HEK293 (cell line): ENCODE measurements around the gene RIC3.

Experiments
- CTCF ChIA-PET: fragments of 350-600 bp; formaldehyde crosslinking; extraction: SDS; loops from one replicate; lab custom pipeline; 2021; ENCODE audit warnings: antibody characterized with exemption; lab: Yijun Ruan, JAX
- POLR2A ChIA-PET: fragments of 300-600 bp; formaldehyde crosslinking; extraction: SDS; loops from one replicate; lab custom pipeline; 2020; ENCODE audit warnings: antibody characterized with exemption, inconsistent platforms; lab: Yijun Ruan, JAX
- H3K27ac ChIP-seq: fragments of 200-500 bp; sonication (Bioruptor generic); 2 replicates; pipeline ENCODE4 v1.5.1; 2014; ENCODE audit warnings: low read depth, low read length, control low read depth, inconsistent platforms; ENCODE audit errors: extremely low read depth
- H3K36me3 ChIP-seq, 2 experiments: fragments of 200-500 bp in 1 of 2; sonication (Bioruptor generic) in 1 of 2; 1 replicate in 1 of 2; 2 replicates in 1 of 2; pipeline ENCODE4 v1.5.1; 2014 to 2017; ENCODE audit warnings: inconsistent platforms in 2 of 2, low read length in 2 of 2; ENCODE audit not compliant: control insufficient read depth in 2 of 2, insufficient read depth in 1 of 2
- H3K4me1 ChIP-seq: fragments of 200-500 bp; sonication (Bioruptor generic); 2 replicates; pipeline ENCODE4 v1.5.1; 2014; ENCODE audit warnings: mild to moderate bottlenecking, low read length, inconsistent platforms; ENCODE audit not compliant: control insufficient read depth, insufficient read depth
- H3K4me3 ChIP-seq: 2 replicates; pipeline ENCODE4 v1.5.1; 2011; ENCODE audit warnings: low read depth, mild to moderate bottlenecking, control low read depth, low read length, moderate library complexity
- H3K9me3 ChIP-seq: fragments of 200-500 bp; sonication (Bioruptor generic); 2 replicates; pipeline ENCODE4 v1.5.1; 2014; ENCODE audit warnings: low read depth, low read length, inconsistent platforms; ENCODE audit not compliant: control insufficient read depth, insufficient read depth
- ATF2 ChIP-seq: fragments of 450-650 bp; formaldehyde crosslinking; IDR thresholded peaks from 2 replicates; pipeline ENCODE4 v1.5.1; 2016; ENCODE audit warnings: missing biosample characterization, missing genetic modification characterization, low read depth
- KLF1 ChIP-seq: fragments of 450-650 bp; formaldehyde crosslinking; IDR thresholded peaks from 2 replicates; pipeline ENCODE4 v1.5.1; 2016; ENCODE audit warnings: missing biosample characterization, missing genetic modification characterization
- KLF10 ChIP-seq: fragments of 450-650 bp; IDR thresholded peaks from 2 replicates; pipeline ENCODE4 v1.5.1; 2018; ENCODE audit warnings: missing biosample characterization, mild to moderate bottlenecking, missing genetic modification characterization
- MEIS1 ChIP-seq: sonication (generic); formaldehyde crosslinking; IDR thresholded peaks from 2 replicates; pipeline ENCODE4 v1.8.1; 2022; ENCODE audit warnings: missing genetic modification reagents, mild to moderate bottlenecking, borderline replicate concordance
- SP7 ChIP-seq: fragments of 450-650 bp; formaldehyde crosslinking; IDR thresholded peaks from 2 replicates; pipeline ENCODE4 v1.5.1; 2016; ENCODE audit warnings: missing biosample characterization, missing genetic modification characterization
- TCF7L2 ChIP-seq: IDR thresholded peaks from 2 replicates; pipeline ENCODE4 v1.6.1; 2011; ENCODE audit warnings: low read depth, mild to moderate bottlenecking, inconsistent platforms, low read length, moderate library complexity, borderline replicate concordance
- ZBTB1 ChIP-seq: fragments of 450-650 bp; formaldehyde crosslinking; IDR thresholded peaks from 2 replicates; pipeline ENCODE4 v1.5.1; 2016; ENCODE audit warnings: missing biosample characterization, missing genetic modification characterization
- ZNF10 ChIP-seq: fragments of 450-650 bp; formaldehyde crosslinking; IDR thresholded peaks from 2 replicates; pipeline ENCODE4 v1.5.1; 2017; ENCODE audit warnings: missing biosample characterization, missing genetic modification characterization
- ZNF133 ChIP-seq: fragments of 450-650 bp; formaldehyde crosslinking; IDR thresholded peaks from 2 replicates; pipeline ENCODE4 v1.5.1; 2016; ENCODE audit warnings: missing biosample characterization, missing genetic modification characterization
- ZNF157 ChIP-seq: fragments of 450-650 bp; formaldehyde crosslinking; IDR thresholded peaks from 2 replicates; pipeline ENCODE4 v1.5.1; 2016; ENCODE audit warnings: missing biosample characterization, missing genetic modification characterization
- ZNF184 ChIP-seq: fragments of 450-650 bp; IDR thresholded peaks from 2 replicates; pipeline ENCODE4 v1.5.1; 2018; ENCODE audit warnings: missing biosample characterization, mild to moderate bottlenecking, missing genetic modification characterization
- ZNF248 ChIP-seq: fragments of 450-650 bp; formaldehyde crosslinking; IDR thresholded peaks from 2 replicates; pipeline ENCODE4 v1.5.1; 2017; ENCODE audit warnings: missing biosample characterization, missing genetic modification characterization
- ZNF280C ChIP-seq: fragments of 450-650 bp; formaldehyde crosslinking; IDR thresholded peaks from 2 replicates; pipeline ENCODE4 v1.5.1; 2016; ENCODE audit warnings: missing biosample characterization, missing genetic modification characterization
- ZNF302 ChIP-seq: fragments of 450-650 bp; formaldehyde crosslinking; IDR thresholded peaks from 2 replicates; pipeline ENCODE4 v1.5.1; 2016; ENCODE audit warnings: missing biosample characterization, missing genetic modification characterization, low read depth
- ZNF366 ChIP-seq: fragments of 450-650 bp; formaldehyde crosslinking; conservative IDR thresholded peaks from 2 replicates; pipeline ENCODE4 v1.5.1; 2016; ENCODE audit warnings: missing biosample characterization, missing genetic modification characterization
- ZNF394 ChIP-seq: fragments of 450-650 bp; formaldehyde crosslinking; IDR thresholded peaks from 2 replicates; pipeline ENCODE4 v1.5.1; 2016; ENCODE audit warnings: missing biosample characterization, missing genetic modification characterization, mild to moderate bottlenecking, moderate library complexity, borderline replicate concordance
- ZNF521 ChIP-seq: fragments of 450-650 bp; formaldehyde crosslinking; IDR thresholded peaks from 2 replicates; pipeline ENCODE4 v1.5.1; 2017; ENCODE audit warnings: missing biosample characterization, mild to moderate bottlenecking, missing genetic modification characterization
- ZNF610 ChIP-seq: fragments of 450-650 bp; formaldehyde crosslinking; IDR thresholded peaks from 2 replicates; pipeline ENCODE4 v1.5.1; 2016; ENCODE audit warnings: missing biosample characterization, missing genetic modification characterization, borderline replicate concordance
- ZNF626 ChIP-seq: fragments of 450-650 bp; sonication (Bioruptor Pico); formaldehyde crosslinking; IDR thresholded peaks from 2 replicates; pipeline ENCODE4 v1.5.1; 2018; ENCODE audit warnings: missing biosample characterization, missing genetic modification characterization, inconsistent platforms
- ZNF639 ChIP-seq: fragments of 450-650 bp; formaldehyde crosslinking; IDR thresholded peaks from 2 replicates; pipeline ENCODE4 v1.5.1; 2016; ENCODE audit warnings: missing biosample characterization, missing genetic modification characterization
- ZNF768 ChIP-seq: fragments of 450-650 bp; formaldehyde crosslinking; IDR thresholded peaks from 2 replicates; pipeline ENCODE4 v1.5.1; 2018; ENCODE audit warnings: missing biosample characterization, mild to moderate bottlenecking, missing genetic modification characterization
- TF ChIP-seq, protein P1 (sequence below): fragments of 450-650 bp; formaldehyde crosslinking; IDR thresholded peaks from 2 replicates; pipeline ENCODE4; 2016; ENCODE audit warnings: missing biosample characterization, missing genetic modification characterization
- TF ChIP-seq, protein P2 (sequence below): fragments of 450-650 bp; formaldehyde crosslinking; IDR thresholded peaks from 2 replicates; pipeline ENCODE4 v1.5.1; 2016; ENCODE audit warnings: missing biosample characterization, missing genetic modification characterization
- TF ChIP-seq, protein P3 (sequence below): fragments of 450-650 bp; formaldehyde crosslinking; IDR thresholded peaks from 2 replicates; pipeline ENCODE4 v1.5.1; 2017; ENCODE audit warnings: missing biosample characterization, missing genetic modification characterization
- TF ChIP-seq, protein P4 (sequence below): IDR thresholded peaks from 2 replicates; pipeline ENCODE4 v1.6.1; 2011; ENCODE audit warnings: mild to moderate bottlenecking, low read depth, low read length, borderline replicate concordance

The RIC3 gene

GRCh38 chr11:8183111-8183510 lies 14.3 kb upstream of the RIC3 start (continued):
- TF ChIP-seq ZNF610 (tag by site-specific recombination) (no peak), ZNF280C (no peak), MEIS1 (CRISPR knock-in tag) (no peak), SP7 (no peak), ZNF521 (tag by site-specific recombination) (no peak)

GRCh38 chr11:8180469-8180868 lies 11.6 kb upstream of the RIC3 start:
- Histone ChIP-seq H3K36me3 (no peaks in the 10 kb centered on the region), H3K27ac (no peak overlapping the region), H3K4me3 (no peak overlapping the region), H3K4me1 (no peaks in the 10 kb centered on the region), H3K9me3 (no peaks in the 10 kb centered on the region)
- ChIA-PET POLR2A (no interaction called here), CTCF (interaction anchor here (0.6 to 3.4 kb wide), 2 partner anchors 13 to 231 kb away, joined by 3 to 18 read pairs; no protein-coding TSS in a partner anchor)
- TF ChIP-seq ZNF133 (tag by site-specific recombination) (no peak), ZNF10 (tag by site-specific recombination) (no peak), ZNF184 (no peak), ZNF639 (tag by site-specific recombination) (no peak)
- TF ChIP-seq, protein P1, sequence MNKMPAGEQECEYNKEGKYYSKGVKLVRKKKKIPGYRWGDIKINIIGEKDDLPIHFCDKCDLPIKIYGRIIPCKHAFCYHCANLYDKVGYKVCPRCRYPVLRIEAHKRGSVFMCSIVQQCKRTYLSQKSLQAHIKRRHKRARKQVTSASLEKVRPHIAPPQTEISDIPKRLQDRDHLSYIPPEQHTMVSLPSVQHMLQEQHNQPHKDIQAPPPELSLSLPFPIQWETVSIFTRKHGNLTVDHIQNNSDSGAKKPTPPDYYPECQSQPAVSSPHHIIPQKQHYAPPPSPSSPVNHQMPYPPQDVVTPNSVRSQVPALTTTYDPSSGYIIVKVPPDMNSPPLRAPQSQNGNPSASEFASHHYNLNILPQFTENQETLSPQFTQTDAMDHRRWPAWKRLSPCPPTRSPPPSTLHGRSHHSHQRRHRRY = no peak
- TF ChIP-seq, all 188 proteins: peak for 0

DNA sequence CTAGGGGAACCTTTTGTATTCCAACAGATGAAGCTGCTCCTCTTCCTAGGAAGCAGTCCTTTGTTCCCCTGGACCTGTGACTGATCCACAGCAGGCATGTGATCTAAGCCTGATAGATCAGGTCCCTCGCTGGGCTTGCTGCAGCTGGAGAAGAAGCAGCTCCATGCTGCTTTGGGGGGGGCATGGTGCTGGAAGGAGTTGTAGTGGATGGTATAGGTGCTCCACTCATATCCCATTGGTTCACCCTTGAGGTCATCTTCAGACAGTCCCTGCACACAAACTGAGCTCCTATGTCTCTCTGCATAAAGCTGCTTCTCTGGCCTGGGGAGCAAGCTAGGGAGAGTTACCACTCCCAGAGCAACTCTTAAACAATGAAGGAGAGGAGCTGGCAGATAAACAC lies 9.5 kb upstream of the RIC3 start:
- no peak overlapping the region for H3K27ac ChIP-seq
- H3K4me3 ChIP-seq = no peak overlapping the region
- ChIA-PET POLR2A (no interaction called here), CTCF (interaction anchor here (0.6 to 3.4 kb wide), 4 partner anchors 15 to 836 kb away, joined by 3 to 18 read pairs (median 3); partner anchors contain the start of gene LMO1)
- no peaks in the 10 kb centered on the region for H3K36me3 ChIP-seq
- no peaks in the 10 kb centered on the region for H3K4me1 ChIP-seq
- no peaks in the 10 kb centered on the region for H3K9me3 ChIP-seq
- TF ChIP-seq ZNF366 (no peak), ZBTB1 (no peak), ATF2 (tag by site-specific recombination) (no peak), ZNF157 (tag by site-specific recombination) (no peak), TCF7L2 (no peak), KLF1 (no peak), ZNF626 (tag by site-specific recombination) (no peak), KLF10 (tag by site-specific recombination) (no peak), ZNF302 (tag by site-specific recombination) (no peak), ZNF768 (no peak), ZNF248 (tag by site-specific recombination) (no peak), ZNF394 (tag by site-specific recombination) (no peak)
- TF ChIP-seq, protein P2, sequence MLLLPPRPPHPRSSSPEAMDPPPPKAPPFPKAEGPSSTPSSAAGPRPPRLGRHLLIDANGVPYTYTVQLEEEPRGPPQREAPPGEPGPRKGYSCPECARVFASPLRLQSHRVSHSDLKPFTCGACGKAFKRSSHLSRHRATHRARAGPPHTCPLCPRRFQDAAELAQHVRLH (tag by site-specific recombination) = no peak
- TF ChIP-seq, protein P3, sequence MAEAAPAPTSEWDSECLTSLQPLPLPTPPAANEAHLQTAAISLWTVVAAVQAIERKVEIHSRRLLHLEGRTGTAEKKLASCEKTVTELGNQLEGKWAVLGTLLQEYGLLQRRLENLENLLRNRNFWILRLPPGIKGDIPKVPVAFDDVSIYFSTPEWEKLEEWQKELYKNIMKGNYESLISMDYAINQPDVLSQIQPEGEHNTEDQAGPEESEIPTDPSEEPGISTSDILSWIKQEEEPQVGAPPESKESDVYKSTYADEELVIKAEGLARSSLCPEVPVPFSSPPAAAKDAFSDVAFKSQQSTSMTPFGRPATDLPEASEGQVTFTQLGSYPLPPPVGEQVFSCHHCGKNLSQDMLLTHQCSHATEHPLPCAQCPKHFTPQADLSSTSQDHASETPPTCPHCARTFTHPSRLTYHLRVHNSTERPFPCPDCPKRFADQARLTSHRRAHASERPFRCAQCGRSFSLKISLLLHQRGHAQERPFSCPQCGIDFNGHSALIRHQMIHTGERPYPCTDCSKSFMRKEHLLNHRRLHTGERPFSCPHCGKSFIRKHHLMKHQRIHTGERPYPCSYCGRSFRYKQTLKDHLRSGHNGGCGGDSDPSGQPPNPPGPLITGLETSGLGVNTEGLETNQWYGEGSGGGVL (tag by site-specific recombination) = no peak
- TF ChIP-seq, protein P4, sequence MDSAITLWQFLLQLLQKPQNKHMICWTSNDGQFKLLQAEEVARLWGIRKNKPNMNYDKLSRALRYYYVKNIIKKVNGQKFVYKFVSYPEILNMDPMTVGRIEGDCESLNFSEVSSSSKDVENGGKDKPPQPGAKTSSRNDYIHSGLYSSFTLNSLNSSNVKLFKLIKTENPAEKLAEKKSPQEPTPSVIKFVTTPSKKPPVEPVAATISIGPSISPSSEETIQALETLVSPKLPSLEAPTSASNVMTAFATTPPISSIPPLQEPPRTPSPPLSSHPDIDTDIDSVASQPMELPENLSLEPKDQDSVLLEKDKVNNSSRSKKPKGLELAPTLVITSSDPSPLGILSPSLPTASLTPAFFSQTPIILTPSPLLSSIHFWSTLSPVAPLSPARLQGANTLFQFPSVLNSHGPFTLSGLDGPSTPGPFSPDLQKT = no peak
